Panc1 (cell line): ENCODE data around the gene AUH.

Experiments
- CTCF ChIP-seq: fragments of 450-650 bp; IDR thresholded peaks from 2 replicates; pipeline ENCODE4 v1.5.1; 2017; ENCODE audit warnings: mild to moderate bottlenecking
- POLR2AphosphoS5 ChIP-seq: IDR thresholded peaks from 2 replicates; pipeline ENCODE4 v1.6.1; 2012; ENCODE audit warnings: mild to moderate bottlenecking, low read depth, low read length, moderate library complexity
- TCF7L2 ChIP-seq: IDR thresholded peaks from 2 replicates; pipeline ENCODE4 v1.6.1; 2011; ENCODE audit warnings: mild to moderate bottlenecking, low read depth, low read length, inconsistent platforms
- TF ChIP-seq, protein P1 (sequence below), 2 experiments: IDR thresholded peaks; 2 replicates each; pipeline ENCODE4 v1.6.1; 2011 to 2012; ENCODE audit warnings: low read depth in 2 of 2, control low read depth in 1 of 2, low read length in 1 of 2, mild to moderate bottlenecking in 1 of 2, moderate library complexity in 1 of 2; ENCODE audit not compliant: insufficient read depth in 1 of 2

- TF ChIP-seq POLR2AphosphoS5, result no peak
- no peak for TF ChIP-seq CTCF
- no peak for TF ChIP-seq TCF7L2
- TF ChIP-seq, protein P1, sequence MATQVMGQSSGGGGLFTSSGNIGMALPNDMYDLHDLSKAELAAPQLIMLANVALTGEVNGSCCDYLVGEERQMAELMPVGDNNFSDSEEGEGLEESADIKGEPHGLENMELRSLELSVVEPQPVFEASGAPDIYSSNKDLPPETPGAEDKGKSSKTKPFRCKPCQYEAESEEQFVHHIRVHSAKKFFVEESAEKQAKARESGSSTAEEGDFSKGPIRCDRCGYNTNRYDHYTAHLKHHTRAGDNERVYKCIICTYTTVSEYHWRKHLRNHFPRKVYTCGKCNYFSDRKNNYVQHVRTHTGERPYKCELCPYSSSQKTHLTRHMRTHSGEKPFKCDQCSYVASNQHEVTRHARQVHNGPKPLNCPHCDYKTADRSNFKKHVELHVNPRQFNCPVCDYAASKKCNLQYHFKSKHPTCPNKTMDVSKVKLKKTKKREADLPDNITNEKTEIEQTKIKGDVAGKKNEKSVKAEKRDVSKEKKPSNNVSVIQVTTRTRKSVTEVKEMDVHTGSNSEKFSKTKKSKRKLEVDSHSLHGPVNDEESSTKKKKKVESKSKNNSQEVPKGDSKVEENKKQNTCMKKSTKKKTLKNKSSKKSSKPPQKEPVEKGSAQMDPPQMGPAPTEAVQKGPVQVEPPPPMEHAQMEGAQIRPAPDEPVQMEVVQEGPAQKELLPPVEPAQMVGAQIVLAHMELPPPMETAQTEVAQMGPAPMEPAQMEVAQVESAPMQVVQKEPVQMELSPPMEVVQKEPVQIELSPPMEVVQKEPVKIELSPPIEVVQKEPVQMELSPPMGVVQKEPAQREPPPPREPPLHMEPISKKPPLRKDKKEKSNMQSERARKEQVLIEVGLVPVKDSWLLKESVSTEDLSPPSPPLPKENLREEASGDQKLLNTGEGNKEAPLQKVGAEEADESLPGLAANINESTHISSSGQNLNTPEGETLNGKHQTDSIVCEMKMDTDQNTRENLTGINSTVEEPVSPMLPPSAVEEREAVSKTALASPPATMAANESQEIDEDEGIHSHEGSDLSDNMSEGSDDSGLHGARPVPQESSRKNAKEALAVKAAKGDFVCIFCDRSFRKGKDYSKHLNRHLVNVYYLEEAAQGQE (IDR thresholded peaks at IDR 0.05; ENCODE audit: insufficient read depth in 1 of 2, low read depth in 2 of 2, low read length in 1 of 2), result no peak
Observed at GRCh38 chr9:91239367-91240111, 122.2 kb downstream of the AUH start.
